Caki2 (cell line): ENCODE measurements around the gene XPNPEP1. TPM values are rescaled to one million over a fixed set of nuclear protein-coding genes. Genes with fewer than 3 reads are reported as not detected.
A peak's percentile ranks its signal among the peaks of the same experiment; 100 is the strongest.

Experiments
- DNase-seq: peaks from one replicate; pipeline ENCODE4 v3.0.0-alpha.2; 2015; ENCODE audit warnings: low read depth
- in situ Hi-C: cut with HindIII; loops from 2 replicates; pipeline ENCODE4 v1.10.0; 2016; ENCODE audit warnings: low sequenced_read_pairs, low pct_unique_long_range_greater_than_20kb, mixed read lengths
- total RNA-seq: library from RNA; depleted of rRNA; stranded (reverse); fragments of >200 nt; shearing (Covaris generic); gene quantifications from 2 replicates; pipeline ENCODE4 v1.2.3, GENCODE V29; 2014; ENCODE audit warnings: low replicate concordance; rRNA removed

The XPNPEP1 gene
- total RNA-seq, result 98.5 and 101 TPM in 2 replicates

GRCh38 chr10:109922976-109923921, at the start of gene XPNPEP1:
Gene XPNPEP1, minus strand, starts transcription at chr10:109923511. Its CDS starts 78 bp downstream, at chr10:109923433.
- peak; percentile 76 for DNase-seq

GRCh38 chr10:109972372-109973001, 49.2 kb upstream of the XPNPEP1 start:
- in situ Hi-C loops, result no loop called here
- DNase-seq, result no peak

More at GRCh38 chr10:109922976-109923921, at the start of gene XPNPEP1:
- in situ Hi-C loops, result no loop called here

DNA sequence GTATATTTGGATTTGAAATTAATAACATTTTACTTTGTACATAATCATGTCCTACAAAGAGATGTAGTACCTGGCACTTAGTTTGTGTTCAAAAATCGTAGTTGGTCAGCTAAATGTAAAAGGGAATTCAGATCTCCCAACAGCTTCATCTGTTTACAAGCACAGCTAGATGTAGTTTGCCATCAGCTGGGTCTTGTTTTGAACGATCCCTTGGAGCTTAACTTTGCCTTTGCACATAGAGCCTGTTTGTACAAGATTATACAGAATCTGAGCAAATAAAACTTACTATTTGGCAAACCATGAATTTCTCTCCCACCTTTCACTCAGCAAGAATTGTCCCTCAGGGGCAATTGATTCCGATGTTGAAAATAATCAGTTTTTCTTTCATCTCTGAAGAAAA, 48.3 kb upstream of the XPNPEP1 start:
- no peak for DNase-seq
- in situ Hi-C loops, result no loop called here

GRCh38 chr10:109969760-109970346, 46.5 kb upstream of the XPNPEP1 start:
- no peak for DNase-seq
- in situ Hi-C loops, result no loop called here

GRCh38 chr10:109968953-109969759, 45.8 kb upstream of the XPNPEP1 start:
- in situ Hi-C loops, result no loop called here
- no peak for DNase-seq

DNA sequence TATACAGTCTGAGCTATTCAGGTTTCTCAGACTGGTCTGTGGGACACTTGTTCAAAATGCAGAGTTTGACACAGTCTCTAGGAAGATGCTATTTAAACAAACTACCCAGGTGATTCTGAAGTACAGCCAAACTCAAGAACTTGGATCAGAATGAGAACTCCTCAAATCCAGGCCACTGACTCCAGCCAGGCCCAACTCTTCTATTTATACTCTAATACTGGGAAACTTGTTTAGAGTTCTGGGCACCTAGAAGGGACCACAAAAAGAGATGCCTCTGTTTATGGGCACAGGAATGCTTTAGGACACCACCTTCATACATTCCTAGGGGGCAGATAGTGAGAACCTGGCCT, 44.4 kb upstream of the XPNPEP1 start:
- no peak for DNase-seq
- in situ Hi-C loops, result no loop called here

DNA sequence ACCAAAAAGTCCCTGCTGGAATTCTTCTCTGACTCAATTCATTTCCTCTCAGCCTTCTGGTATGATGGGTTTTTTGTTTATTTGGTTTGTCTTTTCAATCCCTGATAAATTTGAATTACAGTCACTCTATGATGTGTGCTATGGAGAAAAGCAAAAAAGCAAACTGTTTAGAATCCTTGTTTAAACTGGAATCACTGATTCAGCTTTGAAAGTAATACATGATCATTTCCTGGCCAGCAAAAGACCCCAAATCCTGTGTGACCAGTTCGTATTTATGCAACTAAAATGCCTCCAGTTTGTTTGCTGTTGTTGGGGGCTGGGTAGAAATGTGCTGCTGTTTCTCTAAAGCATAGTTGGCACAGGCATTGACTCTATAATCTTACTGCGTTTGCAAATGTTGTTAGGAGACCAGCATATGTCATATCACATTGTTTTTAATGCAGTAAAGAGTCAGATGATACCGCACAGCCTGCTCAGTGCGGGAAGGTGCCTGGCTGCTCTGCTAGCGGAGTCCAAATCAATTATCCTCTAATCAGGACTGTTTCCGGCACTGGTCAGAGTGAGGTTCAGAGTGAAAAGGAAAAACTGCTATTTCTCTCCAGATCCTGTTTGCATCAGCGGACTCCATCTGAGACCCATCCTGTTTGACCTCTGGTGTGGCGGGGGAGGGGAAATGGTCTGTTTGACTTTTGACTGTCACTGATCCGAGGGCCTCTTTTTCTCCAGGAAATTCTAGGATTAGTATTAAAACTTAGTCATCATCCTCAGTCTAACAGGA, 43.8 kb upstream of the XPNPEP1 start:
- no peak for DNase-seq
- in situ Hi-C loops, result no loop called here

DNA sequence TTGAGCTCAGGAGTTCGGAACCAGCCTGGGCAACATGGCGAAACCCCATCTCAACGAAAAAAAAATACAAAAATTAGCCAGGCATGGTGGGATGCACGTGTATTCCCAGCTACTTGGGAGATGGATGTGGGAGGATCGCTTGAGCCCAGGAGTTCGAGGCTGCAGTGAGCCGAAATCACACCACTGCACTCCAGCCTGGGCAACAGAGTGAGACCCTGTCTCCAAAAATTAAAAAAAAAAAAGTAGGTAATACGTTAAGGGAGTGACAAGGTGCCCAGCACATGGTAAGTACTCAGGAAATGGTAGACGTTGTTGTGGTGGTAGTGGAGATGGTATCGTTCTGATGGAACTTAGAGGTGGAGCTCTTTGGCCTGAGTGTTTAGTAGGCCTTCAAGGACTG, 41.0 kb upstream of the XPNPEP1 start:
- no peak for DNase-seq
- in situ Hi-C loops, result no loop called here

- in situ Hi-C loops, result no loop called here
- no peak for DNase-seq
These were observed 40.1 kb upstream of the XPNPEP1 start for GRCh38 chr10:109963439-109963838.

DNA sequence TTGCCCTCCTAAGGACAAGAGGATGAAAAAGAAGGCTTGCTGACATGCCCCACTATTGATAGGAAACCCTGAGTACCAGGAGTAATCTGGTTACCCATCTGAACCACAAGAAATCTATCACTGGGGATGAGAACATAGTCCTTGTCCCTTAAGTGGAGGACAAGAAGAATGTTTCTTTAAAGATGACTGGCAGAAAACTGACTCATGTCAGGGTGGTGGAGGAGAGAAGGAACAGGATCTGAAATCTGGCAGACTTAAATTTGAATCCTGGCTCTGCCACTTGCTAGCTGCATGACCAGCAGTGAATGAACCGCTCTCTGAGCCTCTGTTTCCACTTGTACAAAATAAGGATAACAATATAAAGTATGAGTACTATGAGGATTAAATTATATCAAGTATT, 38.9 kb upstream of the XPNPEP1 start:
- in situ Hi-C loops, result no loop called here
- no peak for DNase-seq

DNA sequence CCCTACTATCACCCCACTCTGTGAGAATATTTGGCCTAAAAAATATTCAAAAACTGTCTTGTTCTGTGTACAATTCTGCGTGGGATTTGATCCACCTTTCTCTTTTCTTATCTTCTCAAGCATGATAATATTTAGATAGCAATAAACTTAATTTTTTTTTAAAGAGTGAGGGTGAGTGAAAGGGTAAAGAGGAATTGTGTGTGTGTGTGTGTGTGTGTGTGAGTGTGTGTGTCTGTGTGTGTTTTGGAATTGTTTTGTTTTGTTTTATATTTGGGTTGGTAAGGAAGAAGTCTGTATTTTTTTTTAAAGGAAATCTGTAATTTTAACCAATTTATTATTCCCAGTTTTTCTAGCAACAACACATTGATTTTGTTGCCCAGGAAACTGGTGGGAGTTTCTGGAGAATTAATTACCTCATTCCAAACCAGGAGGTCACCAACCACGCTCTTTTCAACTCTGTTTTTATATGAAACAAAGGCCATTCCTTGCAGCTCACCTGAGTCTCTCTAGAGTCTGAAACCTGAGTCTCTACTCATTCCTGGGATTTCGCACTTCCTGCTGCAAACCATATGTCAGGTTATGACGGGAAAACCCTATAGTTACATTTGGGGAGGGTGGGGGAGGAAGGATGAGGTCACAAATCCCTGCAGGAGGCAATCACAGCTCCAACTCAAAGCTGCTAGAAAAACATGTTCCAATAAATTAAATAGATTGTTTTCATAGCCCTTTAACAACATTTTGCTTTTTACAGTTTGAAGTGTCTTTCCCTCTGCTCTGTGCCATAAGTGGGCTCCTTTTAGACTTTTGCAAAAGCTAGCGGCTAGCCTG, 38.1 kb upstream of the XPNPEP1 start:
- no peak for DNase-seq
- in situ Hi-C loops, result no loop called here

GRCh38 chr10:109960682-109961081, 37.4 kb upstream of the XPNPEP1 start:
- no peak for DNase-seq

GRCh38 chr10:109959259-109960145, 36.2 kb upstream of the XPNPEP1 start:
- in situ Hi-C loops, result no loop called here
- no peak for DNase-seq

More at GRCh38 chr10:109960682-109961081, 37.4 kb upstream of the XPNPEP1 start:
- in situ Hi-C loops, result no loop called here

DNA sequence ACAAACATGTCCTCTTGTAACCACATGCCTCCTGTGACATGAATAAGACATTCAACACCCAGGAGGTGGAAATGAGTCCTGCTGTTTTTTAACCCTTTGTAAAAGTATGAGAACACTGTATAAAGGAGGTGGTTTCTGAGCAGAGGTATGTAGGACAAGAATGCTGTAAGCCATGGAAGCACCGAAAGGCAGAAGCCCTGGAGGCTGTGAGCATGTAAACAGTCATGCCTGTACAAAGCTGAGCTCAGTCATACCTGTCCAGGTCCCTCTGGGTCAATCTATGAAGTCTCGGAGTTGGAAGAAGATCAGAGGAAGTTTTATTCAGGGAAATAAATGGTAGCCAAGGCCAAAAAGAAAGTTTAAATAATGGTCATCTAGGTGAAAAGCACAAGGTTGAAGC, 34.7 kb upstream of the XPNPEP1 start:
- no peak for DNase-seq
- in situ Hi-C loops, result no loop called here

GRCh38 chr10:109957092-109957797, 33.9 kb upstream of the XPNPEP1 start:
- DNase-seq, result no peak
- in situ Hi-C loops, result no loop called here
